Measurements from ENCODE around the gene LTBR. TPM values are rescaled to one million over a fixed set of nuclear protein-coding genes. Genes with fewer than 3 reads are reported as not detected.

Gene LTBR
- total RNA-seq, 1 experiment from 2014 or later: 4.8 TPM

DNA sequence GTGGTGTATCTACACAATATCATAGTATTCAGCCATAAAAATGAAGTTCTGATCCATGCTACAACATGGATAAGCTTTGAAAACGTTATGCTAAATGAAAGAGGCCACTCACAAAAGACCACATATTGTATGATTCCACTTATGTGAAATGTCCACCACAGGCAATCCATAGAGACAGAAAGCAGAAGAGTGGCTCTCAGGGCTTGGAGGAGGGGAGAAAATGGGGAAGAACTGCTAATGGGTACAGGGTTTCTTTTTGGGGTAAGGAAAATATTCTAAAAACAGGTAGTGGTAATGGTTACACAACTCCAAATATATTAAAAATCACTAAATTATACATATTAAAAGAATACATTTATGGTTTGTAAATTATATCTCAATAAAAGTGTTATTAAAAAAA is 25.1 kb upstream of the LTBR start:
- no peak overlapping the region for H2BK5ac ChIP-seq (ENCODE audit: insufficient read length, low read length)
- H3K4me1 ChIP-seq (ENCODE audit: insufficient read depth, low read length): no peaks in the 10 kb centered on the region; the same call in 1 of the 2 replicates
- no CpG with 5 or more reads among the region's 1 CpG for WGBS (ENCODE audit: extremely low coverage, insufficient read length, low lambda C conversion rate)
- H3K18ac ChIP-seq (ENCODE audit: insufficient read length, low read depth, low read length): no peak overlapping the region
- H2BK12ac ChIP-seq (ENCODE audit: insufficient read length, low read depth, low read length): no peak overlapping the region
- H3K56ac ChIP-seq (ENCODE audit: insufficient read length, low read depth, low read length): no peak overlapping the region
- Mint-ChIP-seq H3K4me3 (no peak overlapping the region), H3K4me1 (peaks cover 16 to 19% of the 10 kb centered on the region in 2 experiments), H3K36me3 (ENCODE audit: insufficient read depth in 1 of 3, low read depth in 3 of 3) (peaks cover 32 to 75% (median 71%) of the 10 kb centered on the region in 3 experiments), H3K27ac (peak overlapping the region in 1 of 3 experiments; percentile 60; a peak in 1 of 7 replicates), H3K9me3 (no peaks in the 10 kb centered on the region), H3K27me3 (ENCODE audit: low read depth) (no peaks in the 10 kb centered on the region)
- H4K8ac ChIP-seq (replicated peaks; ENCODE audit: insufficient read length, low read depth, low read length): no peak overlapping the region
- no peak overlapping the region for H3K4me2 ChIP-seq (ENCODE audit: insufficient read depth, insufficient read length, low read length)
- H3K79me1 ChIP-seq (ENCODE audit: insufficient read depth, low read depth, low read length, poor library complexity, severe bottlenecking): no peaks in the 10 kb centered on the region
- H2BK120ac ChIP-seq (ENCODE audit: low read depth, low read length, poor library complexity, severe bottlenecking): no peak overlapping the region
- no peak overlapping the region for H3K23ac ChIP-seq (ENCODE audit: insufficient read length, low read depth, low read length)
- H4K5ac ChIP-seq (ENCODE audit: insufficient read length, low read depth, low read length): no peak overlapping the region
- H2BK15ac ChIP-seq (ENCODE audit: low read depth, low read length): no peak overlapping the region
- no peak overlapping the region for H3T11ph ChIP-seq (ENCODE audit: low read length)
- H3K9me3 ChIP-seq (ENCODE audit: control insufficient read depth, low read depth, low read length): no peaks in the 10 kb centered on the region
- H3K27me3 ChIP-seq (ENCODE audit: insufficient read depth, low read length): no peaks in the 10 kb centered on the region
- H3K14ac ChIP-seq (ENCODE audit: insufficient read depth, low read length): no peak overlapping the region
- H2AK5ac ChIP-seq (ENCODE audit: insufficient read length, low read length): no peak overlapping the region
- peaks cover 4% of the 10 kb centered on the region for H3K23me2 ChIP-seq (ENCODE audit: insufficient read length, low read depth, low read length, poor library complexity, severe bottlenecking)
- H3K27ac ChIP-seq (ENCODE audit: insufficient read length, low read depth, low read length): no peak overlapping the region
- TF ChIP-seq, protein P1, sequence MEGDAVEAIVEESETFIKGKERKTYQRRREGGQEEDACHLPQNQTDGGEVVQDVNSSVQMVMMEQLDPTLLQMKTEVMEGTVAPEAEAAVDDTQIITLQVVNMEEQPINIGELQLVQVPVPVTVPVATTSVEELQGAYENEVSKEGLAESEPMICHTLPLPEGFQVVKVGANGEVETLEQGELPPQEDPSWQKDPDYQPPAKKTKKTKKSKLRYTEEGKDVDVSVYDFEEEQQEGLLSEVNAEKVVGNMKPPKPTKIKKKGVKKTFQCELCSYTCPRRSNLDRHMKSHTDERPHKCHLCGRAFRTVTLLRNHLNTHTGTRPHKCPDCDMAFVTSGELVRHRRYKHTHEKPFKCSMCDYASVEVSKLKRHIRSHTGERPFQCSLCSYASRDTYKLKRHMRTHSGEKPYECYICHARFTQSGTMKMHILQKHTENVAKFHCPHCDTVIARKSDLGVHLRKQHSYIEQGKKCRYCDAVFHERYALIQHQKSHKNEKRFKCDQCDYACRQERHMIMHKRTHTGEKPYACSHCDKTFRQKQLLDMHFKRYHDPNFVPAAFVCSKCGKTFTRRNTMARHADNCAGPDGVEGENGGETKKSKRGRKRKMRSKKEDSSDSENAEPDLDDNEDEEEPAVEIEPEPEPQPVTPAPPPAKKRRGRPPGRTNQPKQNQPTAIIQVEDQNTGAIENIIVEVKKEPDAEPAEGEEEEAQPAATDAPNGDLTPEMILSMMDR (conservative IDR thresholded peaks at IDR 0.05): no peak
- no peak overlapping the region for H2BK20ac ChIP-seq (ENCODE audit: low read depth, low read length, poor library complexity, severe bottlenecking)
- H4K20me1 ChIP-seq (ENCODE audit: control insufficient read depth, insufficient read depth, insufficient read length): peaks cover 3% of the 10 kb centered on the region
- no peak overlapping the region for H2AFZ ChIP-seq (ENCODE audit: low read length)
- no peak for DNase-seq
- no peak overlapping the region for H3K4ac ChIP-seq (ENCODE audit: low read depth, low read length)
- H3K79me2 ChIP-seq (ENCODE audit: insufficient read depth, low read length): no peaks in the 10 kb centered on the region
- no peak overlapping the region for H3K9ac ChIP-seq (ENCODE audit: extremely low read depth, insufficient read length, low read length)
- no peak overlapping the region for H4K91ac ChIP-seq (ENCODE audit: insufficient read length, low read depth, low read length)

Data from H9 (cell line).